Neural crest cell (in vitro differentiated cells): ENCODE data around the gene WWOX. TPM values are rescaled to one million over a fixed set of nuclear protein-coding genes. Genes with fewer than 3 reads are reported as not detected.

Experiments
- DNase-seq: peaks from one replicate; pipeline ENCODE4 v3.0.0; 2021; ENCODE audit warnings: low read depth, mixed read lengths, low spot score
- H3K27ac Mint-ChIP-seq: one replicate; pipeline ENCODE4 v1.8.0; 2021; ENCODE audit warnings: mild to moderate bottlenecking, mixed read lengths; ENCODE audit not compliant: unreplicated experiment
- H3K27me3 Mint-ChIP-seq: 2 replicates; pipeline ENCODE4 v1.8.0; 2021; ENCODE audit warnings: low read depth, mild to moderate bottlenecking, mixed read lengths
- H3K36me3 Mint-ChIP-seq: 2 replicates; pipeline ENCODE4 v1.8.0; 2021; ENCODE audit warnings: low read depth, mild to moderate bottlenecking, mixed read lengths
- H3K4me1 Mint-ChIP-seq: 2 replicates; pipeline ENCODE4 v1.8.0; 2021; ENCODE audit warnings: mixed read lengths
- H3K4me3 Mint-ChIP-seq: one replicate; pipeline ENCODE4 v1.8.0; 2021; ENCODE audit warnings: mild to moderate bottlenecking, mixed read lengths
- H3K9me3 Mint-ChIP-seq: 2 replicates; pipeline ENCODE4 v1.8.0; 2021; ENCODE audit warnings: mixed read lengths
- CTCF ChIP-seq: fragments of 200-600 bp; sonication (generic); conservative IDR thresholded peaks from 2 replicates; pipeline ENCODE4 v1.5.0; 2021; ENCODE audit warnings: antibody characterized with exemption, mild to moderate bottlenecking
- total RNA-seq: library from RNA; stranded (reverse); gene quantifications from 2 replicates; pipeline ENCODE4 v1.2.1, GENCODE V29; 2021

Gene WWOX
- total RNA-seq, 1 donor from 2014 or later = 30.5 TPM

- no peak for TF ChIP-seq CTCF
These were observed 241.1 kb downstream of the WWOX start for GRCh38 chr16:78340590-78340989.

GRCh38 chr16:78348068-78348467 lies 248.6 kb downstream of the WWOX start:
- TF ChIP-seq CTCF = no peak
- Mint-ChIP-seq H3K4me3 (no peak overlapping the region), H3K9me3 (peaks cover 7% of the 10 kb centered on the region), H3K27me3 (no peaks in the 10 kb centered on the region), H3K27ac (no peak overlapping the region), H3K4me1 (no peaks in the 10 kb centered on the region), H3K36me3 (peaks cover 4% of the 10 kb centered on the region)
- DNase-seq = no peak

More at GRCh38 chr16:78340590-78340989, 241.1 kb downstream of the WWOX start:
- H3K27me3 Mint-ChIP-seq = no peaks in the 10 kb centered on the region
- H3K9me3 Mint-ChIP-seq = peaks cover 10% of the 10 kb centered on the region
- peaks cover 2% of the 10 kb centered on the region for H3K36me3 Mint-ChIP-seq
- H3K27ac Mint-ChIP-seq = no peak overlapping the region
- DNase-seq = no peak
- H3K4me1 Mint-ChIP-seq = no peaks in the 10 kb centered on the region
- no peak overlapping the region for H3K4me3 Mint-ChIP-seq

- TF ChIP-seq CTCF = no peak
- H3K27me3 Mint-ChIP-seq = no peaks in the 10 kb centered on the region
- H3K27ac Mint-ChIP-seq = no peak overlapping the region
- no peak overlapping the region for H3K4me3 Mint-ChIP-seq
- DNase-seq = no peak
- peaks cover 7% of the 10 kb centered on the region for H3K9me3 Mint-ChIP-seq
- H3K4me1 Mint-ChIP-seq = no peaks in the 10 kb centered on the region
- peaks cover 4% of the 10 kb centered on the region for H3K36me3 Mint-ChIP-seq
These were observed 249.4 kb downstream of the WWOX start for GRCh38 chr16:78348886-78349285.

- TF ChIP-seq CTCF = no peak
- no peak for DNase-seq
- H3K4me1 Mint-ChIP-seq = no peaks in the 10 kb centered on the region
- peaks cover 4% of the 10 kb centered on the region for H3K9me3 Mint-ChIP-seq
- peaks cover 2% of the 10 kb centered on the region for H3K36me3 Mint-ChIP-seq
- no peaks in the 10 kb centered on the region for H3K27me3 Mint-ChIP-seq
- no peak overlapping the region for H3K4me3 Mint-ChIP-seq
- H3K27ac Mint-ChIP-seq = no peak overlapping the region
These were observed 252.7 kb downstream of the WWOX start for GRCh38 chr16:78352184-78352583.

- Mint-ChIP-seq H3K36me3 (no peaks in the 10 kb centered on the region), H3K27me3 (no peaks in the 10 kb centered on the region), H3K9me3 (peaks cover 2% of the 10 kb centered on the region), H3K27ac (no peak overlapping the region), H3K4me1 (no peaks in the 10 kb centered on the region), H3K4me3 (no peak overlapping the region)
- DNase-seq = no peak
- no peak for TF ChIP-seq CTCF
These were observed 254.3 kb downstream of the WWOX start for GRCh38 chr16:78353640-78354275.
